ENCODE measurements around the gene RNF8. TPM values are rescaled to one million over a fixed set of nuclear protein-coding genes. Genes with fewer than 3 reads are reported as not detected.
A peak's percentile ranks its signal among the peaks of the same experiment; 100 is the strongest.

RNF8 gene
- total and polyA plus RNA-seq, 10 of the 15 experiments (the other 5 are each of a cell fraction or from before 2014, with no cell fraction given), result 7.8 to 30.2 (median 23.3) TPM

DNA sequence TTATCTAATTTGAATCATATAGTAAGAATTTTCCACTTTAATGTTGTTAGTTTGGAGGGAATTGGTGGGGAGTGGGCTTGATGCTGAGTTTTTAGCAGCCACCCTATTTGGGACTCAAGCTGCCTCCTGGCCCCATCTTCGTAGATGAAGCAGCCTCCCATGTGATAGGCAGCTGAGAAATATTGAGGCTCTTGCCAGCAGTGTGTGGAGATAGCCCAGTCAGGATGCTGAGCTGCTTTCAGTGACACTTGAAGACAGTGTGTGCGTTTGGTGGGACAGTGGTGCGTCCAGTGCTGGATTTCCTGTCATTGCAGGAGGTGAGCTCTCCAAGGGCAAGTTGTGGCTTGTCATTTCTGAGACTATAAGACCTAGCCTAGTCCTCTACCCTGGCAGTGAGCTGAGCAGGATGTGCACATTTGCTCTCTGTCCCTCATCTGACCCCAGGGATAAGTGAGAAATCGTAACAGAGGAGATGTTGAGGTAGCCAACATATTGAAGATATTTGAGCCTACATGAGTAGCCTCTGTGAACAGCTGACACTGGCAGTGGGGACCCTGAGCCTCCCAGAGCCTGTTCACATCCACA is 47.9 kb upstream of the RNF8 start (continued):
- TF ChIP-seq CREB1 (IDR thresholded peaks at IDR 0.05; ENCODE audit: low read depth) (no peak), ATF7 (IDR thresholded peaks at IDR 0.05; ENCODE audit: low read depth) (no peak), SIX5 (IDR thresholded peaks at IDR 0.05; ENCODE audit: low read depth, low read length, severe bottlenecking) (no peak), RBBP5 (conservative IDR thresholded peaks at IDR 0.05) (no peak)
- TF ChIP-seq, protein P1, sequence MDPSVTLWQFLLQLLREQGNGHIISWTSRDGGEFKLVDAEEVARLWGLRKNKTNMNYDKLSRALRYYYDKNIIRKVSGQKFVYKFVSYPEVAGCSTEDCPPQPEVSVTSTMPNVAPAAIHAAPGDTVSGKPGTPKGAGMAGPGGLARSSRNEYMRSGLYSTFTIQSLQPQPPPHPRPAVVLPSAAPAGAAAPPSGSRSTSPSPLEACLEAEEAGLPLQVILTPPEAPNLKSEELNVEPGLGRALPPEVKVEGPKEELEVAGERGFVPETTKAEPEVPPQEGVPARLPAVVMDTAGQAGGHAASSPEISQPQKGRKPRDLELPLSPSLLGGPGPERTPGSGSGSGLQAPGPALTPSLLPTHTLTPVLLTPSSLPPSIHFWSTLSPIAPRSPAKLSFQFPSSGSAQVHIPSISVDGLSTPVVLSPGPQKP (IDR thresholded peaks at IDR 0.05; ENCODE audit: low read depth, low read length), result no peak
- TF ChIP-seq, protein P2, sequence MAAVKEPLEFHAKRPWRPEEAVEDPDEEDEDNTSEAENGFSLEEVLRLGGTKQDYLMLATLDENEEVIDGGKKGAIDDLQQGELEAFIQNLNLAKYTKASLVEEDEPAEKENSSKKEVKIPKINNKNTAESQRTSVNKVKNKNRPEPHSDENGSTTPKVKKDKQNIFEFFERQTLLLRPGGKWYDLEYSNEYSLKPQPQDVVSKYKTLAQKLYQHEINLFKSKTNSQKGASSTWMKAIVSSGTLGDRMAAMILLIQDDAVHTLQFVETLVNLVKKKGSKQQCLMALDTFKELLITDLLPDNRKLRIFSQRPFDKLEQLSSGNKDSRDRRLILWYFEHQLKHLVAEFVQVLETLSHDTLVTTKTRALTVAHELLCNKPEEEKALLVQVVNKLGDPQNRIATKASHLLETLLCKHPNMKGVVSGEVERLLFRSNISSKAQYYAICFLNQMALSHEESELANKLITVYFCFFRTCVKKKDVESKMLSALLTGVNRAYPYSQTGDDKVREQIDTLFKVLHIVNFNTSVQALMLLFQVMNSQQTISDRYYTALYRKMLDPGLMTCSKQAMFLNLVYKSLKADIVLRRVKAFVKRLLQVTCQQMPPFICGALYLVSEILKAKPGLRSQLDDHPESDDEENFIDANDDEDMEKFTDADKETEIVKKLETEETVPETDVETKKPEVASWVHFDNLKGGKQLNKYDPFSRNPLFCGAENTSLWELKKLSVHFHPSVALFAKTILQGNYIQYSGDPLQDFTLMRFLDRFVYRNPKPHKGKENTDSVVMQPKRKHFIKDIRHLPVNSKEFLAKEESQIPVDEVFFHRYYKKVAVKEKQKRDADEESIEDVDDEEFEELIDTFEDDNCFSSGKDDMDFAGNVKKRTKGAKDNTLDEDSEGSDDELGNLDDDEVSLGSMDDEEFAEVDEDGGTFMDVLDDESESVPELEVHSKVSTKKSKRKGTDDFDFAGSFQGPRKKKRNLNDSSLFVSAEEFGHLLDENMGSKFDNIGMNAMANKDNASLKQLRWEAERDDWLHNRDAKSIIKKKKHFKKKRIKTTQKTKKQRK (IDR thresholded peaks at IDR 0.05; ENCODE audit: low read depth, low read length), result no peak

DNA sequence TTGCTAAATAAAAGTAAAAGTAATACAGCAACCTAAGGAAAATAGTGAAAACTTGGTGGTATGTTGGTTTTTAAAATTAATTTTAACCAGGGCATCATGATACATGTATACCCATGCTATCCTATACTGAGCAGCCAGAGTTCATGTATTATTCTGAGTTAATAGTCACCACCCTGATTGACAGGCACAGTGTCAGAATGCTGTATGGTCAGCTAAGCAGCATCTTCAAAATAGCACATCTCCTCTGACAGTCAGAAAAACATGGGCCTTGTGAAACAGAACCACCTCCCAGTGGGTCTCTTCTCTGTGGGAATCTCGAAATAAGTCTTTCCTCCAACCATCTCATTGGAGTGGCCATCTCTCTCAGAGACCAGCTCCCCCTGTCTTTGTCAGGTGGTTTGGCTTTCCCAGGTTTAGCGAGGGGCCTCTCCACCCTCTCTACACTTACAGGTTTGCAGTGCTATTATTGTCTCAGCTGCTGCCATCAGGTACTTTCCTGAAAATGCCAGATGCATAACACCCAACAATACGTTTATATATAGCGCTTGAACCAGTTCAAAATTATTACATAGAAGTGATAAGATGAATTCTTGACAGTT is 47.1 kb upstream of the RNF8 start:
- intact Hi-C loops (cut with micrococcal nuclease; ENCODE audit: unreplicated experiment), result no loop called here
- WGBS (ENCODE audit: insufficient coverage, insufficient replicate concordance, low lambda C conversion rate, missing lambda C conversion rate), result 64% methylated on average over 4 of the region's 4 CpGs
- Histone ChIP-seq H3K4me2 (ENCODE audit: control insufficient read depth, insufficient read depth) (no peak overlapping the region), H3K9ac (ENCODE audit: control insufficient read depth, insufficient read depth, low read length) (no peak overlapping the region), H3K9me3 (replicated peaks; ENCODE audit: control insufficient read depth, insufficient read depth, low read length) (no peaks in the 10 kb centered on the region), H3K4me3 (no peak overlapping the region), H3K79me2 (ENCODE audit: control insufficient read depth, insufficient read depth, low read length) (no peaks in the 10 kb centered on the region), H3K36me3 (ENCODE audit: control insufficient read depth in 2 of 2, insufficient read depth in 2 of 2, low read length in 1 of 2) (peaks cover 0 to 6% of the 10 kb centered on the region in 2 experiments; a peak in 2 of 4 replicates), H3K27me3 (replicated peaks in 1 of 2; ENCODE audit: control insufficient read depth in 2 of 2, insufficient read depth in 2 of 2, low read length in 1 of 2) (no peaks in the 10 kb centered on the region), H3K27ac (ENCODE audit: control insufficient read depth, insufficient read depth) (peak overlapping the region; percentile 48), H3K4me1 (ENCODE audit: control insufficient read depth, insufficient read depth, low read length) (peaks cover 5% of the 10 kb centered on the region), H2AFZ (ENCODE audit: control insufficient read depth, low read depth, low read length) (no peak overlapping the region), H4K20me1 (ENCODE audit: control insufficient read depth, insufficient read depth) (no peaks in the 10 kb centered on the region)
- ChIA-PET RAD21 (ENCODE audit: unreplicated experiment) (interaction anchor here (0.9 to 1.2 kb wide), 3 partner anchors 8 to 81 kb away, joined by 3 to 5 read pairs (median 4); no protein-coding TSS in a partner anchor), CTCF (interaction anchor here (0.6 to 8.6 kb wide), 9 partner anchors 10 to 275 kb away, joined by 3 to 112 read pairs (median 4); partner anchors contain the start of genes TBC1D22B and TMEM217), SMC1A (ENCODE audit: uncharacterized antibody, unreplicated experiment) (interaction anchor here (1.2 to 1.5 kb wide), 2 partner anchors 8 to 83 kb away, joined by 7 to 9 read pairs; no protein-coding TSS in a partner anchor), POLR2A (interaction anchor here (1.3 kb wide), 1 partner anchor 14 kb away, joined by 3 read pairs; no protein-coding TSS in a partner anchor)
- ATAC-seq (peak; percentile 54), FAIRE-seq (no peak), DNase-seq (ENCODE audit: low read depth, low spot score) (no peak)
- no TSS peak for BruUV-seq (replicated peaks)
- in situ Hi-C loops (cut with MboI), result no loop called here
- peak; percentile 47 for TF ChIP-seq IKZF1 (conservative IDR thresholded peaks at IDR 0.05)
- TF ChIP-seq, protein P3, sequence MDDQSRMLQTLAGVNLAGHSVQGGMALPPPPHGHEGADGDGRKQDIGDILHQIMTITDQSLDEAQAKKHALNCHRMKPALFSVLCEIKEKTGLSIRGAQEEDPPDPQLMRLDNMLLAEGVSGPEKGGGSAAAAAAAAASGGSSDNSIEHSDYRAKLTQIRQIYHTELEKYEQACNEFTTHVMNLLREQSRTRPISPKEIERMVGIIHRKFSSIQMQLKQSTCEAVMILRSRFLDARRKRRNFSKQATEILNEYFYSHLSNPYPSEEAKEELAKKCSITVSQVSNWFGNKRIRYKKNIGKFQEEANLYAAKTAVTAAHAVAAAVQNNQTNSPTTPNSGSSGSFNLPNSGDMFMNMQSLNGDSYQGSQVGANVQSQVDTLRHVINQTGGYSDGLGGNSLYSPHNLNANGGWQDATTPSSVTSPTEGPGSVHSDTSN (IDR thresholded peaks at IDR 0.05; ENCODE audit: insufficient replicate concordance, low read depth, low read length), result peak; percentile 10
- TF ChIP-seq, protein P4, sequence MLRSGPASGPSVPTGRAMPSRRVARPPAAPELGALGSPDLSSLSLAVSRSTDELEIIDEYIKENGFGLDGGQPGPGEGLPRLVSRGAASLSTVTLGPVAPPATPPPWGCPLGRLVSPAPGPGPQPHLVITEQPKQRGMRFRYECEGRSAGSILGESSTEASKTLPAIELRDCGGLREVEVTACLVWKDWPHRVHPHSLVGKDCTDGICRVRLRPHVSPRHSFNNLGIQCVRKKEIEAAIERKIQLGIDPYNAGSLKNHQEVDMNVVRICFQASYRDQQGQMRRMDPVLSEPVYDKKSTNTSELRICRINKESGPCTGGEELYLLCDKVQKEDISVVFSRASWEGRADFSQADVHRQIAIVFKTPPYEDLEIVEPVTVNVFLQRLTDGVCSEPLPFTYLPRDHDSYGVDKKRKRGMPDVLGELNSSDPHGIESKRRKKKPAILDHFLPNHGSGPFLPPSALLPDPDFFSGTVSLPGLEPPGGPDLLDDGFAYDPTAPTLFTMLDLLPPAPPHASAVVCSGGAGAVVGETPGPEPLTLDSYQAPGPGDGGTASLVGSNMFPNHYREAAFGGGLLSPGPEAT (IDR thresholded peaks at IDR 0.05; ENCODE audit: low read depth), result peak; percentile 41; the same call in 1 of the 2 replicates
- TF ChIP-seq MEF2A (IDR thresholded peaks at IDR 0.05; ENCODE audit: insufficient read depth, low read depth, low read length), result 0 out of 2 replicates have a peak, but pooled peaks have one; percentile 36
- TF ChIP-seq ZNF217 (IDR thresholded peaks at IDR 0.05), result no peak
- TF ChIP-seq PAX5 (IDR thresholded peaks at IDR 0.05; ENCODE audit: borderline replicate concordance, low read depth, low read length), result no peak
- no peak for TF ChIP-seq NRF1 (conservative IDR thresholded peaks at IDR 0.05; ENCODE audit: low read depth, low read length)

Data from GM12878 (cell line).